Activated CD4-positive, alpha-beta T cell treated with anti-CD3 and anti-CD28 coated beads, Interleukin-2, amount 50 U/mL, for 1 hour (primary cell): ENCODE results near the gene AOAH.
A peak's percentile ranks its signal among the peaks of the same experiment; 100 is the strongest.

Experiments used
- DNase-seq: peaks from one replicate; pipeline ENCODE4 v3.0.0-alpha.2; 2020

Gene AOAH

DNA sequence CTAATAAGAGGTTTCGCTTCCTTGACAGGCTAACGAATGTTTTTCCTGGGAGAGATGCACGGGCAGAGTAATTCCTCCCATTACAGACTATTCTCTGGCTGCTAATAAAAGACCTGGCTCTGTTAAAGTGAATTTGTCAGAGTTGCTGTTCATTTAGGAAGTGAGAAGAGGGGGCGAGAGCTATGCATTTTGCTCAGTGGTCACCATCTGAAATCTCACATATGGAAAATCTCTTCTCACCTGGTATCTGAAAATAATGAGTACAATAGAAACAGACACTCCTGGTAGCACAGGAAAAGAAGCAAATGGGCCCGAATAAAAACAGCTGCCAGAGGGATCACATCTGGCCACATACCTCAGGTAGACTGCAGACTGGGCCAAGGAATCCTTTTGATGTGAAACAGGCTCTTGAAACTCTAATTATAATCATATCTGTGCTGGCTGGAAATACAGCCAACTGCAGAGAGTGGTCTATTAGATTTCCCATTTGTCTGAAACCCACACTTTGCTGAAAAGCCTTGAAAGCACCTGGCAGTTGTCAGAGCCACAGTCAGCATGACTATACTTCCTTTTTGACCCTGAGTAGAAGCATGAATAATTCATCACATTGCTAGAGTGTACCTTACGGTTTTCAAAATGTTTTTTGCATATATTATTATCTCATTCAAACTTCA, 33.6 kb downstream of the AOAH start:
- no peak for DNase-seq

GRCh38 chr7:36690041-36690440, 34.3 kb downstream of the AOAH start:
- DNase-seq = no peak

DNA sequence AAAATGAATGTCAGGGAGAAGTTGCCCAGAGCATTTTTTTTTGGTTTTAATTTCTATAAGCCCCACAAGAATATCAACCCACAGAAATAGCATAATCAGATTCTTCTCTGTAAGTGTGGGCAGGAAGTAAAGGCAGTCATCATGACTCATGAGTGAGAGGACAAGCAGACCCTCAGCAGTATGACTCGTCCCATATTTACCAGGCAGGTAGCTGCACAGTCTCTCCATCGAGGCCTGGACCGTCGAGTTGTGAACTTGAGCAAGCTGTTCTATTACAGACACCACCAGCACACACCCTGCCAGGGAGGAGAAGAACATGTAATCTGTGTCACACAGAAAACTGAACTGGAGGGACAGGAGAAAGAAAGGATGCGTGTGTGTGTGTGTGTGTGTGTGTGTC, 37.8 kb downstream of the AOAH start:
- peak; percentile 10 for DNase-seq

- DNase-seq = no peak
These were observed 39.3 kb downstream of the AOAH start for GRCh38 chr7:36684954-36685353.

DNA sequence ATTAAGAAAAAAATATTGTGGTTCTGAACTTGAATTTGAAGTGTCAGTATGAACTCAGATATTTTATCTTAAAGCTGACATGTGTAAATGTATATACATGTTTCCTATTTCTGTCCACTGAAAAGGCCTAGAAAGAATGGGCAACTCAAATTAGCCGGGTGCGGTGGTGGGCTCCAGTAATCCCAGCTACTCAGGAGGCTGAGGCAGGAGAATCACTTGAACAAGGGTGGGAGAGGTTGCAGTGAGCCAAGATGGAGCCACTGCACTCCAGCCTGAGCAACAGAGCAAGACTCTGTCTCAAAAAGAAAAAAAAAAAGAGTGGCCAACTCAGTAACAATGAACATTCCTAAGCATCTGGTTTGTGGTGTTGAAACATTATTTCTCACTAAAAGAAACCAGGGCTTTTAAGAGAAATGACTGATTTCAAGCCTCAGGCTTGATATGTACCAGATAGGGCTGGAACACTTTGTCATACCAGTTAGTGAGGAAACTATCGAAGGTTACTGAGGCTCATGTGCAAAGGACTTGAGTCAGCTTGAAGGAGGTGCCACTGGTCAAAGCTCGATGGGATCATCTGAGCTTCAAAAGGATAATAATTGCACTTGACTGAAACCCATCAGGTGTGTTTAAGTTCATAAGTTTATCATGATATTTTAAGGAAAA, 40.5 kb downstream of the AOAH start:
- DNase-seq = no peak

GRCh38 chr7:36683111-36683510, 41.2 kb downstream of the AOAH start:
- no peak for DNase-seq

DNA sequence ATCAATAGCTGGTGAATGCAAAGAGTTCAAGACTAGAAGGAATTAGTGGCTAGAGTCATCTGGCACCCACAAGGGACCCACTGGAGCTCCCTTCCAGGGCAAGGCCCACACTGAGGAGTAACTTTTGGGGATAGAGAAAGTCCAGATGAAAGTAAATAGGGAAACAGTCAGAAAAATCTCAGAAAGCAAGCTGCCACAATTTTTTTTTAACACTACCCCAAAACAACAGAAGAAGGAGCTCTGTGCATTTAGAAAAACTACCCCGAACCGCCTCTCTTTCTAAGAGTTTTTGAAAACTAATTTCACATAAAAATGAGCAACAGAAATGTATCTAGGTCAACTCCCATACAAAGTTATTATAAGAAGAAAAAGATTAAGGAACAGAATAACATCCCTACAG, 42.2 kb downstream of the AOAH start:
- DNase-seq = no peak

DNA sequence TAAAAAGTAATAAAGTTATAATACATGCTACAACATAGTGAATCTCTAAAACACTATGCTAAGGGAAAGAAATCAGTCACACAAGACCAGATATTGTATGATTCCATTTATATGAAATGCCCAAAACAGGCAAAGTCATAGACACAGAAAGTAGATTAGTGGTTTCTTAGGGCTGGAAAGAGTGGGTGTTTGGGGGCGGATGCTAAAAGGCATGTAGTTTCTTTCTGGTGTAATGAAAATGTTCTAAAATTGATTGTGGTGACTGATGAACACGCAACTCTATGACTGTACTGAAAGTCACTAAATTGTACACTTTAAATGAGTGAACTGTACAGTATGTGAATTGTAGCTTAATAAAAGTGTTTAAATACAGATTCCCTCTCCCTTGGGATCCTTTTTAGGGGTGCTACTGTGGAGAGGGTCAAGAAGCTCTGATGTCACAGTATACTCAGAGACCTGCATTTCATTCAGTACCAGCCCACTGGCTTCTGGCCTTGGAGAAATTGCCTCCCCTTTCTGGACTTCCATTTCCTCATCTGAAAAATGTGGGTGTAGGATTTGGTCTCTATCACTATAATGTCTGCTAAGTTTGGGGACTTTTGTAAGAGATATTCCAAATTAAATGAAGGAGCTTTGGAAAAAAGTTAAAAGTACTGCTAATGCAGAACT, 46.4 kb downstream of the AOAH start:
- no peak for DNase-seq

- no peak for DNase-seq
These were observed 50.6 kb downstream of the AOAH start for GRCh38 chr7:36673703-36674102.

- no peak for DNase-seq
These were observed 52.9 kb downstream of the AOAH start for GRCh38 chr7:36671432-36671829.

DNA sequence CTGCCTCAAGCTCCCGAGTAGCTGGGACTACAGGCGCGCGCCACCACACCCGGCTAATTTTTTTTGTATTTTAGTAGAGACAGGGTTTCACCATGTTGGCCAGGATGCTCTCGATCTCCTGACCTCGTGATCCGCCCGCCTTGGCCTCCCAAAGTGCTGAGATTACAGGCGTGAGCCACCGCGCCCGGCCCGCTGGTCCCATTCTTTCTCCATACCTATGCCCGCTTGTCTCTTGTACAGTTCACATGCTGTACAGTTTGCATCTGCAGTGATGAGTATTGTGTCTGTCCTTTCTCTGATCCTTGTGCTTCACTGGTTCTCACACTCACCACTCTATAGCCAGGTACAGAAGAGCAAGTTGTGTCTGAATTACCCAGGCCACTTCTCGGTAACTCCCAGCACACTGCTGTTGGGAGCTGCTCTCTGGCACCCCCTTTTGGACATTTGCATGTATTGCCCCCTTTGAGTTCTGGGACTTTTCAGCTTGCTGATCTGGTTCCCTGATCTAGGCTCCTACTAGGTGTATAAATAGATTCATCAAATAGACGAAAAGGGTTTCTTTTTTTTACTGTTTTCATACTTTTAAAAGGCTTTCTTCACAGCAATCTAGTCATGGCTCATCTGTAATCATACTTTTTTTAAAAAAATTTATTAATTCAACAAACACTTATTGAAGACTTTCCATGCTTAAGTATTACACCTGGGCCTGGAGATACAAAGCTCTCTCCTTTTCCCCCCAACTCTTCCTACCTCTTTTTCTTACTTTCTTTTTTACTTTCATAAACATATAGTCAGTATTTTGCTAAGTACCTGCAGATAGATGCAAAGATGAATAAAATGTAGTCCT, 53.5 kb downstream of the AOAH start:
- DNase-seq = peak; percentile 66

GRCh38 chr7:36668750-36669149, 55.5 kb downstream of the AOAH start:
- DNase-seq = no peak

GRCh38 chr7:36668080-36668479, 56.2 kb downstream of the AOAH start:
- no peak for DNase-seq

DNA sequence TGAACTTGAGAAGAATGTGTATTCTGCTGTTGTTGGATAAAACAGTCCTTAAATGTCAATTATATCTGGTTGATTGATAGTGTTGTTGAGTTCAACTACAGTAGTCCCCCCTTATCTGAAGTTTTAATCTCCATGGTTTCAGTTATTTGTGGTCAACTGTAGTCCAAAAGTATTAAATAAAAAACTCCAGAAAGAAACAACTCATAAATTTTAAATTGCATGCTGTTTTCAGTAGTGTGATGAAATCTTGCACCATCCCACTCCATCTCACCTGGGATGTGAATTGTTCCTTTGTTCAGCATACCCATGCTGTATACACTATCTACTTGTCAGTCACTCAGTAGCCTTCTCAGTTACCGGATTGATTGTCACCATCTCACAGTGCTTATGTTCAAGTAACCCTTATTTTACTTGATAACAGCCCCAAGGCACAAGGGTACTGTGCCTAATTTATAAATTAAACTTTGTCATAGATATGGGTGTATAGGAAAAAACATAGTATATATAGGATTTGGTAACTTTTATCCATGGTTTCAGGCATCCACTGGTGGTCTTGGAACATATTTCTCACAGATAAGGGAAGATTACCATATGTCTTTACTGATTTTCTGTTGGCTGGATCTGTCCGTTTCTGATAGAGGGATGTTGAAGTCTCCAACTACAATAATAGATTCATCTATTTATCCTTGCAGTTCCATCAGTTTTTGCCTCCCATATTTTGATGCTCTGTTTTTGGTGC, 57.1 kb downstream of the AOAH start:
- DNase-seq = no peak

DNA sequence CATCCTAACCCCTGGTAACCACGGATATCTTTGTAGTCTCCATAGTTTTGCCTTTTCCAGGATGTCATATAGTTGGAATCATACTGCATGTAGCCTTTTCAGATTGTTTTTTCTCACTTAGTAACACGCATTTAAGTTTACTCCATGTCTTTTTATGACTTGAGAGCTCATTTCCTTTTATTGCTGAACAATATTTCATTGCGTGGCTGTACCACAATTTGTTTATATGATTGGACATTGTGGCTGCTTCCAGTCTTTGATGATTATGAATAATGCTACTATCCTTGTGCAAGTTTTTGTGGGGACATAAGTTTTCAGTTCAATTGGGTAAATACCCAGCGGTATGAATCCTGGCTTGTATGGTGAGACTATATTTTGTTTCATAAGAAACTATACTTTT, 60.8 kb downstream of the AOAH start:
- no peak for DNase-seq

DNA sequence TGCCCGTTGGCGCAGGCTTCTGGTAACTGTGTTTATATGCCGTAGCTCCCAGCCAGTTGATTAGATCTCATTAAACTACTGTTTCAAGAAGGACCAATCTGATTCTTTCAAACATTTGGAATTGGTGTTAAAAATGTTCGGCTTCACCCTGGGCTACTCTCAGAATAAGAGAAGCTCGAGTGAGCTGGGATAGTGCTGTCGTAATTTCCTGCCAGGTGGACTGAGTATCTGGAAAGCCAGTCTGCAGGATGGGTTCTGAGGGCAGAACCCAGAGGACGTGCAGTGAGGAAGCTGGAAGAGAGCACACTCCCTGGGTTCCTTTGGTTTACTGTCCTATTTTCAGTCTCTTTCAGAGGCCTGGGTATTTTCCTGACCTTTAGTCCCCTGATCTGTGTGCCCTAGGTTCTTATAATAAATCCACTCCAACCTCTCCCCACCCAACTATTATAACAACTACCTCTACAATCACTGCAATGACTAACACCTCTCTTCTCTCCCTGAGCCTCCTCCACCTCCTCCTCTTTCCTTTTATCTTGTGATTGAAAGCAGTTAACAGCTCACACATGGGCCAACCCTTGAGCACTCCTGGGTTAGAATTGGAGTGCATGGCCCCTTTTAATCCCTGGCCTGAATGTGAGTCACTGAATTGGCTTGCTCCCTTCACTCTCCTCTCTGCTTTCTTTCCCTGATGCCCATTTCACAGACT, 63.0 kb downstream of the AOAH start:
- DNase-seq = no peak

DNA sequence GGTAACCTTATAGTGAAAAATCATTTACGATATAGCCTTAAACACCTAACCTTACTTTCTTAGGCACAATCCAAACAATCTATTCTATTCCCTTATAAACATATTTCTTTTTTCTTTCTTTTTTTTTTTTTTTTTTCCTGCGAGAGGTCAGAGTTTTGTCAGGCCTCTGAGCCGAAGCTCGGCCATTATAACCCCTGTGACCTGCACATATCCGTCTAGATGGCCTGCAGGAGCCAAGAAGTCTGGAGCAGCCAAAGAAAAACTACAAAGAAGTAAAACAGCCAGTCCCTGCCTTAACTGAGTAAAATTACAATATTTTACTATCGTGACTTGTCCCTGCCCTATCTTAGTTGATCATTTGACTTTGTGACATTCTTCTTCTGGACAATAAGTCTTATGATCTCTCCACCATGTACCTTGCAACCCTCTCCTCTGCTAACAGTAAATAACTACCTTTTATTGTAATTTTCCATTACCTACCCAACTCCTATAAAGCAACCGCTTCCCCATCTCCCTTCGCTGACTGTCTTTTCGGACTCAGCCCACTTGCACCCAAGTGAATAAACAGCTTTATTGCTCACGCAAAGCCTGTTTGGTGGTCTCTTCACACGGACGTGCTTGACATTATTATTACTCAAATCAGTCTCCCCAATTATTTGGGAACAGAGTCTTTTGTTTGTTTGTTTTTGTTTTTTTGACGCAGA, 64.5 kb downstream of the AOAH start:
- DNase-seq = no peak

DNA sequence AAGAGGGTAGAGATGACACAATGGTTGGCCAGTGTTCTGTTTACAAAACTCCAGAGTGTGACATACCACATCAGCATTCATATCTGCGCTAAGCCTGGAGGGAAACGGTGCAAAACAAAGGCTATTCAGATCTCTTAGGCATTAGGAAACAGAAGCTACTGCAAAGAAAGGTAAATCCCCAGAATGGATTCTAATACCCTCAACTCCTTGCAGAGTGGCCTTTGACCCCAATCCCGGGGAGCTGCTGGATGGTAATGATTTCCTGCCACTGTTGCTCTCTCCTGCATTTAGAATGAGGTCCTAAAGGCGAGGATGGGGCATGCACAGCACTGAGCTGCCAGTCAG, 65.2 kb downstream of the AOAH start:
- no peak for DNase-seq

DNA sequence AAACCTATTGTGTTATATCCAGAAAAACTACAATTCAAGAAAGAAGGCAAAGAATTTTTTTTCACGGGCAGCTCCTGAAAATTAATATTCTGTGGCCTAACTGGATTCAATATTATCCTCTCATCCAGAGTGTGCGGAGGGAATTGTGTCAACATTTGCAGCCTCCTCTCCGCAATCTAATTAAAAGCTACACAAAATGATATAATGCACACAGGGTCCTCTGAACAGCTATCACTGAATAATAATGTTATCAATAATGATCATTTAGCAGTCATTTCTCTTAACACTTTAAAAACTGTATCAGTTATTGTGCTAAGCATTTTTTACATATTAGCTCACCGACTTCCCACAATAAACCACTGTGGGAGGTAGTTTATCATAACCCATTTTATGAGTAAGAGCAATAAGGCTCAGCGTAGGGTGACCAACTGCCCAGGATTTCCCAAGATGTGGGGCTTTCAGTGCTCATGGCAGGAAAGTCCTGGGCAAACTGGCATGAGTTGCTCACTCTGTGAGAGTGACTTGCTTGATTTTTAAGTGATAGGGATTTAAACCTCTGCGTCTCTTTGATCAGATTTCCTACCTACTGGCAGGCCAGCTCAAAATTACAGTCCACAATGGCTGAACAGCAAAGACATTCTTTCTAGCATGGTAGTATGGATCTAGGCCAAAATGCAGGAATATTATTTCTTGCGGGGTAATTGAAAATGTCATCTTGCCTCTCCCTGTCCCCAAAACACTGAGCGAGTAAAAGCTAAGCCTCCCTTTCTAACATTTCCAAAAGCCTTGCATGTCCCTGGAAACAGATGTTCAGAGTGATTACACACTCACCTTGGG, 65.7 kb downstream of the AOAH start:
- DNase-seq = no peak

DNA sequence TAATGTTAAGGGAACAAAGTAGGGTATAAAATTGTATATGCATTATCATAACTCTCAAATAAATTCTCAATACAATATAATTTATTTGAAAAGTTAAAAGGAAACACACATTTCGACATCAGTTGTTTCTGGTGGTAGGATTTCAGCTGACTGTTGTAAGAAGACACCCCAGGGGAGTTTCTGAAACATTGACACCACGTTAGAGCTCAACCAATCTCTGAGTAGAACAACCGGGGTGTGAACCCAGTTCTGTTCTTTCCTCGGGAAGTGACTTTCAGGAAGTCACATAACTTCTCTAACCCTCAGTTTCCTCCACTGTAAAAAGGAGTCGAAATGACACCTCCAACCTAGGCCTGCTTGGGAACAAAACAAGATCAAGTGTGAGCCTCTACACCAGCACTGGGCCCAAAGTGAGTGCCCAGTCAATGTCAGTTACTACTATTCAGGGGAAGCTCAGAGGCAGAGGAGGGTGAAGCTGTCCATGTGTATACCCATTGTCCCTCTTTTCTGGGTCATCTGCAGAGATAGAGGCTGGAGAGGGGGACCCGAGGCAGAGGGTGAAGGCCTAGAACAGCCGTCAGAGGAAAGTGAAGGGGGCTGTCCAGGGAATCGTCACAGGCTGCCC, 67.1 kb downstream of the AOAH start:
- DNase-seq = no peak
